GM21381 (cell line): ENCODE measurements around the gene CPM.
"Not testable (repeated sequence)": the region's sequence is repeated elsewhere in the genome, so short reads cannot be mapped to it uniquely, and the experiment has no call there.

Experiments used
- ATAC-seq: cut with Tn5 transposase; IDR thresholded peaks from one replicate; pipeline ENCODE4 v1.9.1; 2021; ENCODE audit warnings: mild to moderate bottlenecking, moderate library complexity; ENCODE audit not compliant: unreplicated experiment

CPM gene

DNA sequence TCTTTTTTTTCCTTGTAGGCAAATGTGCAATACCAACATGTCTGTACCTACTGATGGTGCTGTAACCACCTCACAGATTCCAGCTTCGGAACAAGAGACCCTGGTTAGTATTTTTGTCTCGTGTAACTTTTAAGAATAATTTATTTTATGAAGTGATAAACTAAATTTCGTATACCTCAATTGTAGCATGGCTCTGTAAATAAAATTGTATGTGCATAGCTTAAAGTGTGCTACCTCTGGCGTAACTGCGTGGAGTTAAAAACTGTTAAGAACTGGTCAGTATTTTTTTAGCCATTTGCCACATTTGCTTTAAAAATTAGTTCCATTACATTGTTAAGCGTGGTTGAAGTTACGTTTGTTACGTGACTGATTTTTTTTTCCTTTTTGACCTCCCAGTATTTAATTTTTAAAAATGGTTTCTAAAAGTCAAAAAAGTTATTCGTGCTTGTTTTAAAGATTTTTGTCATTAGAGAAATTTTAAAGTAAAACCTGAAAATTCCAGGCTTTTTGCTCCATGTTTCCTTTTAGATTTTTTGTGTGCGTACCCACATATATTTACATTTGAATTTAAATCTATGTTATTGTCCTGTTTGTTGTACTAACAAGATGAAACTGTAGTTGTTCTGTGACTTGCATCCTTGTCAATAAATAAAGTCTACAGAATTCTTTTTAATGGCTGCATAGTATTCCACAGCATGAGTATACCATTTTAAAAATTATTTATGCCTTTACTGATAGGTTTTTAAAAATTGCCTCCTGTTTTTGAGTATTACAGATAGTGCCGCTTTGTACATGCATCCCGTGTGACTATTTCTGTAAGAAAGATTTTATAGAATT is 123.6 kb downstream of the CPM start:
- ATAC-seq: no peak

DNA sequence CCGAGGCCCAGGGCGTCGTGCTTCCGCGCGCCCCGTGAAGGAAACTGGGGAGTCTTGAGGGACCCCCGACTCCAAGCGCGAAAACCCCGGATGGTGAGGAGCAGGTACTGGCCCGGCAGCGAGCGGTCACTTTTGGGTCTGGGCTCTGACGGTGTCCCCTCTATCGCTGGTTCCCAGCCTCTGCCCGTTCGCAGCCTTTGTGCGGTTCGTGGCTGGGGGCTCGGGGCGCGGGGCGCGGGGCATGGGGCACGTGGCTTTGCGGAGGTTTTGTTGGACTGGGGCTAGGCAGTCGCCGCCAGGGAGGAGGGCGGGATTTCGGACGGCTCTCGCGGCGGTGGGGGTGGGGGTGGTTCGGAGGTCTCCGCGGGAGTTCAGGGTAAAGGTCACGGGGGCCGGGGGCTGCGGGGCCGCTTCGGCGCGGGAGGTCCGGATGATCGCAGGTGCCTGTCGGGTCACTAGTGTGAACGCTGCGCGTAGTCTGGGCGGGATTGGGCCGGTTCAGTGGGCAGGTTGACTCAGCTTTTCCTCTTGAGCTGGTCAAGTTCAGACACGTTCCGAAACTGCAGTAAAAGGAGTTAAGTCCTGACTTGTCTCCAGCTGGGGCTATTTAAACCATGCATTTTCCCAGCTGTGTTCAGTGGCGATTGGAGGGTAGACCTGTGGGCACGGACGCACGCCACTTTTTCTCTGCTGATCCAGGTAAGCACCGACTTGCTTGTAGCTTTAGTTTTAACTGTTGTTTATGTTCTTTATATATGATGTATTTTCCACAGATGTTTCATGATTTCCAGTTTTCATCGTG is 124.4 kb downstream of the CPM start:
- ATAC-seq: peak; percentile 53

DNA sequence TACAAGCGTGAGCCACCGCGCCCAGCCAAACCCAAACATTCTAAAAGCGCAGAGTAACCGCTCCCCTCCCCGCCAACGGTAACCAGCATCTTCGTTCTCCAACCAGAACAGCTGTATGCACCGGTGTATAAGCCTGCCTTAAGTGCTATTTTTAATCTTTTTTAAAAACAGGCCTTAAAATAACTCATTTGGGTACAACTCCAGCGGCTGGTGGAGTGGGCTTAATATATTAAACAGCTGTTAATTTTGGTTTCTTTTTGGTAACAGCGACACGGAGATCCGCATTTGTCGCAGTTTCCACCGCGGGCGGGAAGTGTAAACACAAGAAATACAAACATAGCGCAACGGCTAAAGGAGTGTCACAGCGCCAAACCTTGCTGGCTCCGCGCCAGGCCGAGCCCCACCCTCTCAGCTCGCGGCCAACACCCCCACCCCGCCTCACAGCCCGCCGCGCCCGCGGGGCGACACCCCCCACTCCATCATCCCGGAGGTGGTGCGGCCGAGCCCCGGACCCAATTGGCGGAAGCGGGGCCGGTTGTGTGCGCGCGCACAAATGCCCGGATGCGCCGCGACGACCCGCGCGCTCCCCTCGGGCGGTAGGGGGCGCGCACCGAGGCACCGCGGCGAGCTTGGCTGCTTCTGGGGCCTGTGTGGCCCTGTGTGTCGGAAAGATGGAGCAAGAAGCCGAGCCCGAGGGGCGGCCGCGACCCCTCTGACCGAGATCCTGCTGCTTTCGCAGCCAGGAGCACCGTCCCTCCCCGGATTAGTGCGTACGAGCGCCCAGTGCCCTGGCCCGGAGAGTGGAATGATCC is 125.2 kb downstream of the CPM start, which contains the start of gene MDM2:
Gene MDM2, plus strand, starts transcription at position 602 of the 812 bp plus-strand sequence. CDS start 301 bp downstream, outside the sequence.
- peak; percentile 71 for ATAC-seq

DNA sequence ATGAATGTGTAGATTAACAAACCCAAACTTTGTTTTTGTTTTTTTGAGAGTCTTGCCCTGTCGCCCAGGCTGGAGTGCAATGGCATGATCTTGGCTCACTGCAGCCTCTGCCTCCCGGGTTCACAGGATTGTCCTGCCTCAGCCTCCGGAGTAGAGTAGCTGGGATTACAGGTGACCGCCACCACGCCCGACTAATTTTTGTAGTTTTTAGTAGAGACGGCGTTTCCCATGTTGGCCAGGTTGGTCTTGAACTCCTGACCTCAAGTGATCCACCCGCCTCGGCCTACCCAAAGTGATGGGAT is 125.7 kb downstream of the CPM start:
- not testable (repeated sequence) for ATAC-seq

DNA sequence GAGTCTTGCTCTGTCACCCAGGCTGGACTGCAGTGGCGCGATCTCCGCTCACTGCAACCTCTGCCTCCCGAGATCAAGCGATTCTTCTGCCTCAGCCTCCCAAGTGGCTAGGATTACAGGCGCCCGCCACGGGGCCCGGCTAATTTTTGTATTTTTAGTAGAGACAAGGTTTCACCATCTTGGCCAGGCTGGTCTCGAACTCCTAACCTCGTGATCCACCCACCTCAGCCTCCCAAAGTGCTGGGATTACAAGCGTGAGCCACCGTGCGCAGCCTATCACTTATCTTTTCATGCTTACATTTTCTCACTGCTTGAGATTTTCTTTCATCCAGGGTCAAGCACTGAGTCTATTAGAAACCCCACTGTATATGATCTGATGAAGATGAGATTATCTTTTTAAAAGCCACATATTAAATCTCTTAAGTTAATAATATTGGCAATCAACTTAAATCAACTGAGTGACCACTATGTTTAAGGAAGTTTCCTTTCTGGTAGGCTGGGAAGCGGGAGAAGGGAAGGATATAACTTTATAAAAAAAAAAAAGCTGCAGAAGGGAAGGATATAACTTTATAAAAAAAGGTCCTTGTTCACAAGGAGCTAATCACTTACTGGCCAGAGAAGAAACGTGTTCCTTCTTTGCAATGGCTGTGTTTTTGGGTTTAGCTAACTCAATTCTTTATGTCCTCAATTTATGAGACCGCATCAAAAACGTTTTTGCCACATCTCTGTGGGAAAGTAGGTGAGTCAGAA is 126.3 kb downstream of the CPM start:
- ATAC-seq: no peak

DNA sequence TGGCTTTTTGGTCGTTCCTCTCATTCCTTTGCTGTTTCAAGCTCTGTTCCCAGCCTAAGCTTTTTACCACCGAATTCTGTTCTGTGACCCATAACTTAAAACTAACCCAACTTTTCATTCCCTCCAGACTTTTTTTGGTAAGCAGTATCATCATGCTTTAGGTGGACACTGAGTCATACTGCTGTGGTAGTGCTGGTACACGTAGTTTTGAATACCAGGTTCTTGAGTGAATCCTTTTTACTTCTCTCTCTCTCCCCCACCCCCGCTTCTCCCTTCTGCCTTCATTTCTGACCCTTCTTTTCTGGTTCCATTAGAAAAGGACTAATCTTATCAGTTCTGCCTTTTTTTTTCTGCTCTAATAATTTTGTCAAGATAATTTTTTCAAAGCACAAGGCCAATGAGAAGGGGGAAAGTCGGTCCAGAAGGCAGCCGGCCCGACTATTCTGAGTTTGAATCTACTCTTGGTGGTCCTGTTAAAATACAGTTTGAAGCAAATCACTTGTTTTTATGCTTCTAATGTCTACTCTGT is 127.3 kb downstream of the CPM start:
- ATAC-seq: no peak

DNA sequence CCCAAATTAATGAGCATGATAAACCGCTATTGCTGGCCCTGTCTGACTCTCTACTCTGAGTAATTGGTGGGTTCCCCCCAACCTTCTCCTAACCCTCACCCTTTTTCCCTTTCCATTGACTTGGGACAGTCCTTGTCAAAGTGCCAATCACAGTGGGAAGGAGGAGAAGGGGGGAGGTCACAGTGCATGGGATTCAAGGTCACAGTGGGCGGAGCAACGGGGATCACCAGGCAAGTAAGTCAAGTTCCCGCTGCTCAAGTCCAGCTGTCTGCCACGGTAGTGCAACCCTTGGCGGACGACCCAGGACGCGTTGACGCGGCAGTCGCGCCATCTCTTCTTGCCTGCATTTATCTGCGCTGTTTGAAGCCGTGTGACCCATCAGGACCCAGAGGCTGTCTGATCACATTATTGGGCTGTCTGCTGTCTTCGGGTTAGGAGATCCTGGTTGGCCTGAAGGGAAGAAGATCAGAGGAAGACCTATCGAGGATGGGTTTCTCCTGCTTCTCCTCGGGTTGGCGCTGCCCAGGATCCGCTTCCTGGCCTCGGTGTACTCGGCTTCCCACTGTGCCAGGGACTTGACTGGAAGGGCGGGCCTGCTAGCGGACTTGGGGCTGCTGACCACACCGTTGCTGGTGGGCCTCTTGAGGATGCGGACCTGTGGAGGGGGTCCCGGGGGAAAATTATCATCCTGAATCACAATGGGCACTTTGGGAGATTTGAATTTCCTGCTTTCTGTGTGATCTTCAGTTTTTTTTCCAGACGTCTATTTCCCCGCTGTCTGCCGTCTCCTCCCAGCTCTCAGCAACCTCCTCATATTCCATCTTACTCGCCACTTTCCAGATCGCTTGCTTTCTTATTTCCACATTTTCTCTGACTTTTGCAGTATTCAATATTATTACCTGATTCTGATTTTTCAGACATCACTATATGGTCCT is 128.0 kb downstream of the CPM start:
- no peak for ATAC-seq

DNA sequence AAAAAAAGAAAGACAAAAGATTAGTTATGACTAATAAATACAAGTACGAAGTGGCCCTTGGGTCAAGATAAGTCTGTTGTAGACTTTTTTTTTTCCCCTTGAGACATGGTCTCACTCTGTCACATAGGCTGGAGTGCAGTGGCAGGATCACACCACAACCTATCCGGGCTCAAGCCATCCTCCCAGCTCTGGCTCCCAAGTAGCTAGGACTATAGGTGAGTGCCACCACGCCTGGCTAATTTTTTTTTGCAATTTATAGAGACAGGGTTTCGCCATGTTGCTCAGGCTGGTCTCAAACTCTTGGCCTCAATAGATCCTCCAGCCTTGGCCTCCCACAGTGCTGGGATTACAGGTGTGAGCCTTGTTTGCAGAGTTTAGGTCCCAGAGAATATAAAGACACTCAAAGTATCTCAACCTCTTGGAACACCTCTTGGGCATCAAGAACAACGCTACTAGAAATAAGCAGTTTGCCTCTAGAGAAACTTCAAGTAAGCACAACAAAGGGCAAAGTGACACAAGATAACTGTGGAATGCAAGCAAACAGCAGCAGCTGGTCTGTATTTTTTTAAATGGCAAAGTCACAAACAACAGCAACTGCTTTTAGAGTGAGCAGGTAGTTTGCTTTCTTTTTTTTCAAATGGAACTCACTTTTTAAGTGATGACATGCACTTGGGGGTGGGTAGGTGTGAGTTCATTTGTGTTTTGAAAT is 128.9 kb downstream of the CPM start:
- no peak for ATAC-seq

DNA sequence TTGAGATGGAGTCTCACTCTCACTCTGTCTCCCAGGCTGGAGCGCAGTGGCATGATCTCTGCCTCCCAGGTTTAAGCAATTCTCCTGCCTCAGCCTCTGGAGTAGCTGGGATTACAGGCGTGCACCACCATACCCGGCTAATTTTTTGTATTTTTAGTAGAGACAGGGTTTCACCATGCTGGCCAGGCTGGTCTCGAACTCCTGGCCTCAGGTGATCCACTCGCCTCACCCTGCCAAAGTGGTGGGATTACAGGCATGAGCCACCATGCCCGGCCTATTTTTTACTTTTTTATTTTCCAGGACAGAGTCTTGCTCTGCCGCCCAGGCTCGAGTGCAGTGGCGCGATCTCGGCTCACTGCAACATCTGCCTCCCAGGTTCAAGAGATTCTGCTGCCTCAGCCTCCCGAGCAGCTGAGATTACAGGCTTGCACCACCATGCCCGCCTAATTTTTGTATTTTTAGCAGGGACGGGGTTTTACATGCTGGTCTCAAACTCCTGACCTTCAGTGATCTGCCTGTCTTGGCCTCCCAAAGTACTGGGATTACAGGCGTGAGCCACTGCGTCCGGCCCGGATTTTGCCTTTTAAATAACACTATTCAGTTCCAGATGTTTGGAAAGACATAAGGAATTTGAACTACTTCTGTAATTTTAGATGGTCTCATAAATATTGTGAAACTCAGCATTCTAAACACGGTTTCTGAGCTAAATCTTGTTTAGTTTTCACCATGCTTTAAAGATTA is 129.9 kb downstream of the CPM start:
- ATAC-seq: not testable (repeated sequence)

DNA sequence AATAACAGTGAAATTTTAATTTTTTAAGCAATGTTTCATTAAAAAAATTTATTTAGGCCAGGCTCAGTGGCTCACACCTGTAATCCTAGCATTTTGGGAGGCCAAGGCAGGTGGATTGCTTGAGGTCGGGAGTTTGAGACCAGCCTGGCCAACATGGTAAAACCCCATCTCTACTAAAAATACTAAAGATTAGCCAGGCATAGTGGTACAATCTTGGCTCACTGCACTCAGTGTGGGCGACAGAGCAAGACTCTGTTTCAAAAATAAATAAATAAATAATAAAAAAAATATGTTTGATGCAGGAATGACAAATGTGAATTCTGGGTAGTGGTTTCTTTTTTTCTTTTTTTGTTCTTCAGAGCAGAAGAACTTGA is 130.6 kb downstream of the CPM start:
- ATAC-seq: not testable (repeated sequence)
